NCI-H146 treated with DMSO at 0.1 percent for 48 hours (cell line): ENCODE results near the gene AKAP13.
"Not testable (repeated sequence)": the region's sequence is repeated elsewhere in the genome, so short reads cannot be mapped to it uniquely, and the experiment has no call there.

Experiments used
- DNase-seq: peaks from one replicate; lab custom pipeline; 2025; ENCODE audit not compliant: unreplicated experiment; lab: John Stamatoyannopoulos, UW

The AKAP13 gene, protein sequence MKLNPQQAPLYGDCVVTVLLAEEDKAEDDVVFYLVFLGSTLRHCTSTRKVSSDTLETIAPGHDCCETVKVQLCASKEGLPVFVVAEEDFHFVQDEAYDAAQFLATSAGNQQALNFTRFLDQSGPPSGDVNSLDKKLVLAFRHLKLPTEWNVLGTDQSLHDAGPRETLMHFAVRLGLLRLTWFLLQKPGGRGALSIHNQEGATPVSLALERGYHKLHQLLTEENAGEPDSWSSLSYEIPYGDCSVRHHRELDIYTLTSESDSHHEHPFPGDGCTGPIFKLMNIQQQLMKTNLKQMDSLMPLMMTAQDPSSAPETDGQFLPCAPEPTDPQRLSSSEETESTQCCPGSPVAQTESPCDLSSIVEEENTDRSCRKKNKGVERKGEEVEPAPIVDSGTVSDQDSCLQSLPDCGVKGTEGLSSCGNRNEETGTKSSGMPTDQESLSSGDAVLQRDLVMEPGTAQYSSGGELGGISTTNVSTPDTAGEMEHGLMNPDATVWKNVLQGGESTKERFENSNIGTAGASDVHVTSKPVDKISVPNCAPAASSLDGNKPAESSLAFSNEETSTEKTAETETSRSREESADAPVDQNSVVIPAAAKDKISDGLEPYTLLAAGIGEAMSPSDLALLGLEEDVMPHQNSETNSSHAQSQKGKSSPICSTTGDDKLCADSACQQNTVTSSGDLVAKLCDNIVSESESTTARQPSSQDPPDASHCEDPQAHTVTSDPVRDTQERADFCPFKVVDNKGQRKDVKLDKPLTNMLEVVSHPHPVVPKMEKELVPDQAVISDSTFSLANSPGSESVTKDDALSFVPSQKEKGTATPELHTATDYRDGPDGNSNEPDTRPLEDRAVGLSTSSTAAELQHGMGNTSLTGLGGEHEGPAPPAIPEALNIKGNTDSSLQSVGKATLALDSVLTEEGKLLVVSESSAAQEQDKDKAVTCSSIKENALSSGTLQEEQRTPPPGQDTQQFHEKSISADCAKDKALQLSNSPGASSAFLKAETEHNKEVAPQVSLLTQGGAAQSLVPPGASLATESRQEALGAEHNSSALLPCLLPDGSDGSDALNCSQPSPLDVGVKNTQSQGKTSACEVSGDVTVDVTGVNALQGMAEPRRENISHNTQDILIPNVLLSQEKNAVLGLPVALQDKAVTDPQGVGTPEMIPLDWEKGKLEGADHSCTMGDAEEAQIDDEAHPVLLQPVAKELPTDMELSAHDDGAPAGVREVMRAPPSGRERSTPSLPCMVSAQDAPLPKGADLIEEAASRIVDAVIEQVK (N-terminal part only)

DNA sequence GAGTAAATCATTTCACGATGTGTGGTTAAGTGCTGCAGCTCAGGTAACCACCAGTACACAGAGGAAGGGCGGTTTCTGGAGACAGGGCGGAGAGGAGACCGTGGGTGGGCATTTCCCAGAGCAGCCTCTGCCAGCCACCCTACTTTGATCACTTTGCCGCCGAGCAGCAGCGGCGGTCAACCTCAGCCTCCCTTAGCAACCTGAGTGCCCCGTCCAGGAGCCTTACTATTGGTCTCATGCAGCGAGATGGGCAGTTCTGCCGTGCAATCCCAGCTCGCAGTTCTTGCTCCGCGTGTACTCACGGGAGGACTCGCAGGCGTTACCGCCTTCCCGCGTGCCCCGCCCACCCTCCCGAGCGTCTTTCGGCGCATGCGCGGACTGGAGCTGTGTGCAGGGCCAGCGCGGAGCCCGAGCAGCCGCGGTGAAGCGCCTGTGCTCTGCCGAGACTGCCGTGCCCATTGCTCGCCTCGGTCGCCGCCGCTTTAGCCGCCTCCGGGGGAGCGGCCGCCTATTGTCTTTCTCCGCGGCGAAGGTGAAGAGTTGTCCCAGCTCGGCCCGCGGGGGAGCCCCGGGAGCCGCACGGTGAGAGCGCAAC is at the start of gene AKAP13:
TSS of gene AKAP13 (plus strand) at position 387 of the 595 bp plus-strand sequence. CDS start 105,118 bp downstream, outside the sequence.
- peak; percentile 91 for DNase-seq

DNA sequence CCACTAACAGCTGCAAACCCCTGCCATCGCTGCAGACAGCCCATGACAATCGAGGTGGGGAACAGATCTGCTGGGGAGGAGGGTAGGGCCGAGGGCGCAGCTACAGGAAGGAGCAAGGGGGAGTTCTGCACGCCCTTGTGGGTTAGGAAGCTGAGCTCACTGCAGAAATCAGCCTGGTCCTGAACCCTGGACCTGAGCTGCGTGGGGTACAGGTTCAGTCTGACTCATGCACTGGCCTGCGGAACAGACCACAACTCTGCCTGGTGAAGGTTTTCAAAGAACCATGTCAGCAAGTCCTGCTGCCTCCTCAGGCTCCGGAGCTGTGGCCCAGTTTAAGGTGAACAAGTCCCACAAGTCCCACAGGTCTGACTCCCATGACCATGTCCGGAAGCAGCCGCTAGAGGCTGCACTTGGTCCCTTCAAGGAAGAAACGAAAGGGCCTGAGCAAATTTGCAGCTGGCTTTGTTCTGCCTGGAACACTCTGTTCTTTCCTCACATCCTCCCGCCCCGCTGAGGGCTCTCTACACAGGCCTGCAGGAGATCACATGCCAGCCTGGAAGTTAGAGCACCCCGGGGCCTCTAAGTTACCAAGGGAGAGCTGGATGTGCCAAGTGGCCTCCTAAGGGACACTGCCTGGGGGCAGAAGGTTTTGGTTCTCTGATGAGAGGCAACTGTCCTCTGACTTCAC is 49.4 kb upstream of the AKAP13 start:
- DNase-seq, result peak; percentile 30

DNA sequence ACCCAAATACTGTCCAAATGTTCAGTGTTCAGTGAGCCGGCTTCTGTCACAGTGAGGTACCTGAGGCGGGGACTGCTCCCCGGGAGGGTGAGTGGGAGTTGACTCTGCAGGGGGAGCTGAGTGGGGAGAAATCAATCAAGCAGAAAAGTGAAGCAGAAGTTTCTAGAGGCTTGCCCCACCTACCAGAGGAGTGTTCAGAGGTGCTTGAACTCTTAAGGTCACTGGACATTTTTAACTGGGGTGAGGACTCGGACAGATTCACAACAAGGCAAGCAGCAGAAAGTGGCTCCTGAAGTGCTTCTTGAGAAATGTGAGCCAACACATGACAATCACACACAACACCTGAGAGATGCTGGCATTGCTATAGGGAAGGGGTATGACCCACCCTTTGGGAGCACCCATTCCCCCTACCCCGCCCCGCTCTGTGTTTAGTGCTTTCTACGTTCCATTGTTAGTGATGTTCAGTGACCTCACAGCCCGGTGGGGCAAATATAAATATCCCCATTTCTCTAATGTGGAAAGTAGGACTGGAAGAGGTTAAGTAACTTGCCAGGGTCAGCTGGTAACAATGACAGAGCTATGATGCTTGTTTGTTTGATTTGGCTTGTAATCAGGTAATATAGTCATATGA is 48.6 kb upstream of the AKAP13 start:
- DNase-seq, result no peak

DNA sequence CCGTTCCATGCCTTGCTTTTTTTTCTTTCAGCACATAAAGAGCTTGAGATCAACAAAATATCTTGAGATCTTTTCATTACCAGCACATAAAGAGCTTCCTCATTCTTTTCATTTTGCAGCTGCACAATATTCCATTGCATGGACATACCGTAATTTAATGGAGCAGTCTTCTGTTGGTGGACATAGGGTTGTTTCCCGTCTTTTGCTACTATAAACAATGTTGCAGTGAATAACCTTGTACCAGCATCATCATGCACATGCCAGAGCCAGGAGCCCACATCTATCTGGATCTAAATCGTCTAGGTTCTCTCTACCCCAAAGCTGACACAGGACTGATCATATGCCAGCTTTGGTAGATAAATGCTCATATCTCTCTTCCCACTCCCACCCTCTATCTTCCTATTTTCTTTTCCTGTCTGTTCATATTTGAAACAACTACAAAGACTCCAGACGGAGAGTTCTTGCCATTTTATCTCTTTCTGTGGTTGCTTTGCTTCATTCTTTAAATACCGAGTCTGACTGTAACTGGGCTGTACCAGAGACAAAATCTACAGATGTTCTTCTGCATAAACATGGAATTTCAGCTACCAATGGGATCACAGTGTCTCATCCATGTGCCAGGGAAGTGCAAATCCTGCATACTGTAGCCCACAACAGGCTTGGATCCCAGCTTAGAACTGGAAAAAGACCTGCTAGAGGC is 47.1 kb upstream of the AKAP13 start:
- no peak for DNase-seq

DNA sequence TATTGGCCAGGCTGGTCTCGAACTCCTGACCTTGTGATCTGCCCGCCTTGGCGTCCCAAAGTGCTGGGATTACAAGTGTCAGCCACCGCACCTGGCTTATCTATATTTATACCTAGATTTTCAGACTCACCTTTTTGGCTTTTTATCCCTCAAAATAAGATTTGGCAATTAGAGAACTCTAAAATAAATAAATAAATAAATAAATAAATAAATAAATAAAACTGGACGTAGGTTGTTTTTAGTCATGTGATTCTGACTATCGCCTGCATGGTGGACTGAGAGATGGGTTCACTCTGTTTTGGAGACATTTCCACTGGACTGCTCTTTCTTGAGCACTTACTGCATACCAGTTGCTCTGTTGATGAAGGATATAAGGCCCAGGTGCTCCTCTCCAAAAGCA is 46.2 kb upstream of the AKAP13 start:
- no peak for DNase-seq

DNA sequence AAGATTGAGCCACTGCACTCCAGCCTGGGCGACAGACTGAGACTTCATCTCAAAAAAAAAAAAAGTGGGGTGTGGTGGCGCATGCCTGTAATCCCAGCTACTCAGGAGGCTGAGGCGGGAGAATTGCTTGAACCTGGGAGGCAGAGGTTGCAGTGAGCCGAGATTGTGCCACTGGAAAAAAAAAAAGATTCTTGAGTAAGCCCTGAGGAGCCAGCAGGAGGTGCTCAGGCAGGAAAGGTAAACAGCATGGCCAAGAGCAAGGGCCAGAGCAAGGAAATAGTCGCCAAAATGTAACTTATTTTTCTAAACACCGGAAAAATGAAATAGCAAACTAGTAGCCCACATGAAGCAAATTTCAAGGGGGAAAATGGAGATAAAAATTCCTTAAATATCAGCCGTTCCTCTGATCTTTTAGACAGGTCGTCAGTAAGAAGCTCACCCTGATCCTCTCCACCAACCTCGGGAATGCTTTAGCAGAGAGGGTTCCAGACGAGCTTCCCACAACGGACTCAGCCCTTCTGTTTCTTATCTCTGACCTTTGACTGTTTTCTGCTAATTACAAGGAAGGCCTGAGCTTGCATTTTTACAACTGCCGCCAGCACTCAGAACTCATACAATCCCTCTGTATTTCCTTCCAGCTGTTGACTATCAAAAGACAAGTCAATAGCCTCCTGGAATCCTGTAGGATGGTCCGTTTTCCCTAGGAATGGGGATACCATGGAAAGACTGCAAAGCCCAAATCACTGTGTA is 45.0 kb upstream of the AKAP13 start:
- DNase-seq, result no peak

DNA sequence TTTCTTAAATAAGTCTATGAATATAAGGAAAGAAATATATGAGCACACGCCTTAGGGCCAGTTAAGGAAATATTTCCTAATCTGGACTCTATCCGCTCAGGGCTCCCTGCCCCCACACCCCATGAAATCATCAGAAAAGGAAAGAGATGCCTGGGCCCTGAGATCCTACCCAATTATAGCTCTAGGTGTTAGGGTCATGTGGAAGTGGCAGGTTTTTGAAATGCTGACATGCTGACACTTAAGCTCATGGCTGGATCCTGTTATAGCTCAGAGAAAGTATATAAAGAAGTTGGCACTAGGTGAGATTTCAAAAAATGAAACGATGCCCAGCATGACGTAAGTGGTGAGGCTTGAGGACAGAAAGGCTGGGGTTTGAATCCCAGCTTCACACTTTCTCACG is 43.5 kb upstream of the AKAP13 start:
- DNase-seq, result no peak

DNA sequence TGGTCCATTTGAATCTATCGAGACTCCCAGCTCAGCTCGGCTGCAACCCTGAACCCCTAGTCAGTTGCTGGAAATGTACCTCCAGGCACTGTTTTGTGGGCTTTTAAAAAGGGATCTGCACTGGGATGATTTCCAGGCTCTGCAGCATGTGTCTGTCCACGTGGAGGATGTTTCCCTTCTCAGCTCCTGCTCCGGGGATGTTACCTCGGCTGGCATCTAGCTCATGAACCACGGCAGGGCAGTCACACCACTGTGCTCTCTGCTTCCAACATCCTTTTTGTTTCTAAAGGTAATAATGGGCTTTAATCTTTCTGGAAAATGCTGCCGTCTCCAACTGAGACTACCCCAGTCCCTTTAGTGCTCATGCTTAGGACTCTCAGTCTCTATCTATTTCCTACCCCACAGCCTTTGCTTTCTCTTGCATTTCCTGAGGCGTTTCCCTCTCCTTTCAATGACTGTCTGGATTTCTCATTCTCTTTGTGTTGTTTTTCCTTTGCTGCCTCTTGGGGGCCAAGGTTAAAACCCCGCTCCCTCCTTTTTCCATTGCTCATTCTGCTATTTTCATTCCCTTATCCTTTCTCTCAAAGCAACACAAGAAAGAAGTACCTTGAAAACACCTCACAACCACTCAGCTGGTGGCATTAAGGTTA is 42.9 kb upstream of the AKAP13 start:
- no peak for DNase-seq

DNA sequence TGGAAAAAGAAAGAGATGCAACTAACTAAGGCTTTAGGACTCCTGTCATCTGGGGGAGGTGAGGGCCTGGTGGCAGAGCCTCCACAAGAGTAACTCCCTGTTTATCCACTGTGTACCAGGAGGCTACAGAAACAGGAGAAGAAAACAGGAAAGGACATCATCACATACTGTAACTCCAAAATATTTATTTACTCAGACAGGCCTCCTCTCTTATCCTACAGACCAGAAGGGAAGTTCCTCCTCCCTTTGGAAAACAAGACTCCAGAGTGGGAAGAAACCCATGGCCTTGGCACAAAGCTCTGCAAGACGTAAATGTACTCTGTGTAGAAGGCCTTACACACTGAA is 40.1 kb upstream of the AKAP13 start:
- no peak for DNase-seq

DNA sequence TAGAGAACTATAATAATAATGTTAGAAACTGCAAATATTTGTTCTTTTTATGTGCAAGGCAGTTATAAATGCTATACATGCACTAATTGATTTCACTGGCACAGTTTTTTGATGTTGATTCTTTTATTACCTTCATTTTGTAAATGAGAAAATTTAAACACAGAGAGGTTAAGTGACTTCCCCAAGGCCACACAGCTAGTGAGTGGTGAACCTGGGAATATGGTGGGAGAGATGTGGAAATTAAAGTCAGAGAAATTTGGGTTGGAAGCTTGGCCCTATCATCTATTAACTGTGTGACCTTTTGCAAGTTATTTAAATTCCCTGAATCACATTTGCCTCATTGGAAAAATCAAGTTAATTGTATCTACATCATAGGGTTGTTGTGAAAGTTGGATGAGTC is 39.6 kb upstream of the AKAP13 start:
- DNase-seq, result no peak

DNA sequence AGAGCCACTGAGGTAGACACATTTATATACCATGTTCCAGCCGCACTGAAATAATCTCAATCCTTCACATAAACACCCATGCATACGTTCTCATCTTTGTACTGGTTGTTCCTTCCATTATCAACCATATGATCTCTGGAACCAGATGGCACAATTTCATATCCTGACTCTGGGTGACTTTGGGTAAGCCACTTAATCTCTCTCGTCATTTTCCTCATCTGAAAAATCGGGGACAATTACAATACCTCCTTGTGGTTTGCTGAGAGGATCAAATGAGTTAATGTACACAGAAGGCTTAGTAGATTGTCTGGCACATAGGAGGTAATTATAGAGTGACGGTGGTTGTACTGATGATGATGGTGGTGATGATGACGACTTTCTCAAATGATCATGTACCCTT is 38.2 kb upstream of the AKAP13 start:
- DNase-seq, result not testable (repeated sequence)

DNA sequence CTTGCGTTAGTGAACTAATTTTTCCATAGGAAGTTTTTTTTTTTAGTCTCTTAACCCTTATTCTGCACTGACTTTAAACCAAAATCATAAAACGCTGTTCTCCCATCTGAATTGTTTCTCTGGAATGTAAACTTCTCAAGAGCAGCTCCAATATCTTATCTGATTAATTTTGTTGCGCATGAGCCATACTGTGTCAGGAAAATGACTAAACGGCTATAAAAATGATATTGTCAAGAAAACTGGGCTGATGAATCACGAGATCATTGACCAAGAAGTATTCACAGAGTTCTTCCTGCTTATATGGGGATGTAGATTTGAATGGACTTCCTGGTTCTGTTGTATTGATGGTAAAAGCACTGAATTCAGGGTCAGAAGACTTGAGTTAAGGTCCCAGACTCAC is 37.0 kb upstream of the AKAP13 start:
- not testable (repeated sequence) for DNase-seq

DNA sequence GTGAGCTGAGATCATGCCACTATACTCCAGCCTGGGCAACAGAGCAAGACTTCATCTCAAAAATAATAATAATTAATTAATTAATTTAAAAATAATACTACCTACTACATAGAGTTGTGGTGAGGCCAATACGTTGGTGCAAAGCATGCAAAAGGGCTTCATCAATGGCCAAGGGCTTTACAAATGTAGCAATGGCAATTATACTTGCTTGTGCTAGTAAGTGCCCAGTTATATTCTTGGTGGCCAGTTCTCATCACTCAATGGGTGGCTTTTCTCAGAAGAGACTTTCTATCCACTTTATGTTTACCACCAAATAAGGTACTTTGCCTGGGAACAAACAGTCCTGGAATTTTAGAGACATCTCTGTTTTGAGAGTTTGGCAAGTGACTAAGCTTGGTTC is 36.2 kb upstream of the AKAP13 start:
- DNase-seq, result not testable (repeated sequence)

DNA sequence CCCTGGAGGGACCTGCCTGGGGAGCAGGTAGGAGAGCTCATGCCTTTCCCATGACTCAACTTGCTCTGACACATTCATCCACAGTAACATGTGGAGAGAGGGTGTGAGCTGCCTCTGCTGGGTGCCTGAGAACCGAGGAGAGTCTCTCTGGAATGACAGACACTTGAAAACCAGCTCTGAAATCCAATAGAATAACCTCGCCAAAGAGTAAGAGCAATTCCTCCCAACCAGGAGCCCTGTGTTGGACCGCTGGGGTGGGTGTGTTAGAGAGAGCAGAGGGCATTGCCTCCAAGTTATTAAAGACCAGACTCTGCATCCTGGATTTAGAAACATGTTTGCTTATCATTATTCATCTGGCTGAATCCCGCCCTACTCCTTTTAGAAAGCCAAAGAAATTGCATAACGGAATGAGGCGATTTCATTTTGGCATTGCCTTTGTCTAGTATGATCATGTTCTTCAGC is 35.7 kb upstream of the AKAP13 start:
- not testable (repeated sequence) for DNase-seq

DNA sequence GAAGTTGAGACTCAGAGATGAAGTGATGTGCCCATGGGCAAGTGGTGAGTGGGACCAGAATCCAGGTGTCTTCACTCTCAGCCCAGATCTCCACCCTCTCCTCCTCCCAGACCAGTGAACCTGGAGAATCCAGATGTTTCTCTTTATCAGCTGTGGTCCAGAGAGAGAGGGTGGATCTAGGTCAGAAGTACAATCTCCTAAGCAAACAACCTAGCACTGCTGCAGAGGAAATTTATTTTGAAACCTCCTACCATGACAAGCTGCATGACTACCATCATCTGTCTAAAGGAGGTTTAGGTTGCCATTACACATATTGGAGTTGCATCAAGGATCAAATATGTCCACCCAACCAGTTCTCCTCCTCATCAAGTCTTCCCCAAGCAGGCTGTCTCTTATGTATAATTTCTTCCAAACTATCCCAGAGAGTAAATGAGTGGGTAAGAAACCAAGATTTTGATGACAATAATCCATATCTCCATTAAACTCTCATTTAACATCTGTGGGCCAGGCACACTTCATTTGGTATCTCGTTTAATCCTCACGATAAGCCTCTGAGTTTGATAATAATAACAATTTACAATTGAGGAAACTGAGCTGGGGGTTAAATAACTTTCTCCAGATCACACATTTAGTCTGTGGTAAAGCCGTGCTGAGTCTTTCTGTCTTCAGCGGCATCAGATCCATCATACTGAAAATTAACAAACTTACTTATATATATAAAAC is 35.0 kb upstream of the AKAP13 start:
- DNase-seq, result not testable (repeated sequence)

DNA sequence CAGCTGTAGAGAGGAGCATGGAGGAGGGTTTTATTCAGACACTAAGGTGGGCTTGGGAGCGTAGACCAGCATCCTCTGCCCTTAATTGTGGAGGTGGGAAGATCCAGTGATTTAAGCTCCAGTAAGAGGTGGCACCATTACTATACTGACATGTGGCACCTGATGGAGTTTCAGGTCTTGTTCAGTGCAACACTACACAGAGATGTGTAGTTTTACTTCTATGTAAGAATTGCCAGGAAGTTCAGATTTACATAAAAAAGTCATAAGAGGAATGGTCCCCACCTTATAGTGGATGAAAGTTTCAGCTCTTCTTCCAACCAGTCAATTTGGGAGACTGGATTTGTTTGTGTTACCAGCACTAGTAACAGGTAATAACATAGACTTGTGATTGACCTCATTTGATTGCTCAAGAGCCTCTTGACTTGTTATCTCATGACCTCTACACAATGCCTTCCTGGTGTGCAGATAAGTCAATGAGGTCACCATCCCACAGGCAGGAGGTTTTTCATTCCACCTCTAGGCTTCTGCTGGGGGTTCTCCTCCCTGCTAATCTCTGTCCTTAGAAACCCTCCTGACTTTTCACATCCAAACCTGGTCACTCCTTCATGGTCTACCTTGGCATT is 33.8 kb upstream of the AKAP13 start:
- DNase-seq, result peak; percentile 35
